Measurements from ENCODE around the gene FAM217A.

Gene FAM217A

GRCh38 chr6:4021133-4021853 lies 57.6 kb downstream of the FAM217A start:
- H3K4me3 ChIP-seq (ENCODE audit: low read depth in 1 of 2, low read length in 2 of 2), result peak overlapping the region; percentile 90 to 93
- H3K27ac ChIP-seq (ENCODE audit: low read length), result peak overlapping the region; percentile 93
- H3K27me3 ChIP-seq (ENCODE audit: low read depth, low read length), result no peaks in the 10 kb centered on the region
- H3K4me1 ChIP-seq (ENCODE audit: control insufficient read depth in 1 of 2, insufficient read depth in 2 of 2, low read length in 2 of 2), result peaks cover 23 to 43% of the 10 kb centered on the region in 2 donors
- no peaks in the 10 kb centered on the region for H3K9me3 ChIP-seq (ENCODE audit: control insufficient read depth in 1 of 2, low read length in 2 of 2)
- no peaks in the 10 kb centered on the region for H3K36me3 ChIP-seq (ENCODE audit: control insufficient read depth in 1 of 2, insufficient read depth in 2 of 2, low read length in 2 of 2)

- Histone ChIP-seq H3K9me3 (ENCODE audit: control insufficient read depth in 1 of 2, low read length in 2 of 2) (no peaks in the 10 kb centered on the region), H3K4me3 (ENCODE audit: low read depth in 1 of 2, low read length in 2 of 2) (peak overlapping the region; percentile 90 to 93), H3K27ac (ENCODE audit: low read length) (peak overlapping the region; percentile 93), H3K4me1 (ENCODE audit: control insufficient read depth in 1 of 2, insufficient read depth in 2 of 2, low read length in 2 of 2) (peaks cover 23 to 43% of the 10 kb centered on the region in 2 donors), H3K36me3 (ENCODE audit: control insufficient read depth in 1 of 2, insufficient read depth in 2 of 2, low read length in 2 of 2) (no peaks in the 10 kb centered on the region), H3K27me3 (ENCODE audit: low read depth, low read length) (no peaks in the 10 kb centered on the region)
Measured at GRCh38 chr6:4020822-4021132, 58.2 kb downstream of the FAM217A start.

GRCh38 chr6:4018924-4019236 lies 60.1 kb downstream of the FAM217A start:
- H3K4me1 ChIP-seq (ENCODE audit: control insufficient read depth in 1 of 2, insufficient read depth in 2 of 2, low read length in 2 of 2), result peaks cover 23 to 38% of the 10 kb centered on the region in 2 donors
- no peaks in the 10 kb centered on the region for H3K27me3 ChIP-seq (ENCODE audit: low read depth, low read length)
- H3K36me3 ChIP-seq (ENCODE audit: control insufficient read depth in 1 of 2, insufficient read depth in 2 of 2, low read length in 2 of 2), result no peaks in the 10 kb centered on the region
- no peaks in the 10 kb centered on the region for H3K9me3 ChIP-seq (ENCODE audit: control insufficient read depth in 1 of 2, low read length in 2 of 2)
- H3K4me3 ChIP-seq (ENCODE audit: low read depth in 1 of 2, low read length in 2 of 2), result peak overlapping the region; percentile 67 to 85
- peak overlapping the region; percentile 97 for H3K27ac ChIP-seq (ENCODE audit: low read length)

Measured in muscle layer of duodenum (tissue), 2 donors.